Endodermal cell (in vitro differentiated cells): ENCODE data around the gene TM9SF2. TPM values are rescaled to one million over a fixed set of nuclear protein-coding genes. Genes with fewer than 3 reads are reported as not detected.
"Not testable (repeated sequence)": the region's sequence is repeated elsewhere in the genome, so short reads cannot be mapped to it uniquely, and the experiment has no call there.

Experiments used
- DNase-seq: peaks from one replicate; pipeline ENCODE4 v3.0.0-alpha.2; 2017
- H3K27ac ChIP-seq: 2 replicates; pipeline ENCODE4 v1.5.1; 2013; ENCODE audit warnings: mild to moderate bottlenecking, low read depth, low read length, moderate library complexity
- H3K27me3 ChIP-seq: 2 replicates; pipeline ENCODE4 v1.6.1; 2013; ENCODE audit warnings: mild to moderate bottlenecking, low read length, moderate library complexity; ENCODE audit not compliant: insufficient read depth, control insufficient read depth, poor library complexity, severe bottlenecking
- H3K36me3 ChIP-seq: 2 replicates; pipeline ENCODE4 v1.7.0; 2013; ENCODE audit warnings: mild to moderate bottlenecking, low read length, moderate library complexity; ENCODE audit not compliant: control insufficient read depth, insufficient read depth
- H3K4me1 ChIP-seq: one replicate; pipeline ENCODE4 v1.7.0; 2013; ENCODE audit warnings: low read length; ENCODE audit not compliant: control insufficient read depth, insufficient read depth
- H3K4me3 ChIP-seq: 2 replicates; pipeline ENCODE4 v1.5.1; 2013; ENCODE audit warnings: mild to moderate bottlenecking, low read length, moderate library complexity
- H3K9ac ChIP-seq: 2 replicates; pipeline ENCODE4 v1.6.1; 2013; ENCODE audit warnings: mild to moderate bottlenecking, low read length, moderate library complexity; ENCODE audit not compliant: poor library complexity, severe bottlenecking; ENCODE audit errors: extremely low read depth
- H3K9me3 ChIP-seq: 2 replicates; pipeline ENCODE4 v1.6.1; 2013; ENCODE audit warnings: mild to moderate bottlenecking, low read length, moderate library complexity; ENCODE audit not compliant: control insufficient read depth
- H3K27ac Mint-ChIP-seq: 2 replicates; pipeline ENCODE4 v1.8.0; 2020; ENCODE audit warnings: mixed read lengths
- H3K27me3 Mint-ChIP-seq: 2 replicates; pipeline ENCODE4 v1.8.0; 2021; ENCODE audit warnings: mild to moderate bottlenecking, mixed read lengths; ENCODE audit not compliant: insufficient read depth
- H3K36me3 Mint-ChIP-seq: 2 replicates; pipeline ENCODE4 v1.8.0; 2020; ENCODE audit warnings: low read depth, mixed read lengths
- H3K4me1 Mint-ChIP-seq: 2 replicates; pipeline ENCODE4 v1.8.0; 2020; ENCODE audit warnings: mixed read lengths
- H3K4me3 Mint-ChIP-seq: 2 replicates; pipeline ENCODE4 v1.8.0; 2020; ENCODE audit warnings: mild to moderate bottlenecking, moderate library complexity, mixed read lengths
- H3K9me3 Mint-ChIP-seq: 2 replicates; pipeline ENCODE4 v1.8.0; 2020; ENCODE audit warnings: mild to moderate bottlenecking, mixed read lengths
- WGBS, 2 experiments: methylation state at CpG; one replicate each; pipeline versions ENCODE4 v1.1.5 to v1.1.7; 2013; ENCODE audit warnings: missing lambda C conversion rate in 2 of 2, mixed read lengths in 1 of 2; ENCODE audit not compliant: insufficient coverage in 1 of 2, insufficient read length in 1 of 2; 5-methylcytosine and 5-hydroxymethylcytosine counted together
- total RNA-seq, 2 donors: library from RNA; stranded (reverse); fragmentation: NEBNext Ultra II Directional in 1 of 2; extraction: Animal tissue kit (Norgen Biotek cat#: 25700) in 1 of 2; gene quantifications; 2 replicates in 1 of 2; 3 replicates in 1 of 2; pipeline ENCODE4 v1.2.1, GENCODE V29; 2021
- TF ChIP-seq, protein P1 (sequence below): fragments of 200-600 bp; sonication (generic); conservative IDR thresholded peaks from 2 replicates; pipeline ENCODE4 v1.5.0; 2021; ENCODE audit warnings: antibody characterized with exemption, mild to moderate bottlenecking

The TM9SF2 gene
- total RNA-seq, 2 donors from 2014 or later, result 88.4 to 99.3 TPM

DNA sequence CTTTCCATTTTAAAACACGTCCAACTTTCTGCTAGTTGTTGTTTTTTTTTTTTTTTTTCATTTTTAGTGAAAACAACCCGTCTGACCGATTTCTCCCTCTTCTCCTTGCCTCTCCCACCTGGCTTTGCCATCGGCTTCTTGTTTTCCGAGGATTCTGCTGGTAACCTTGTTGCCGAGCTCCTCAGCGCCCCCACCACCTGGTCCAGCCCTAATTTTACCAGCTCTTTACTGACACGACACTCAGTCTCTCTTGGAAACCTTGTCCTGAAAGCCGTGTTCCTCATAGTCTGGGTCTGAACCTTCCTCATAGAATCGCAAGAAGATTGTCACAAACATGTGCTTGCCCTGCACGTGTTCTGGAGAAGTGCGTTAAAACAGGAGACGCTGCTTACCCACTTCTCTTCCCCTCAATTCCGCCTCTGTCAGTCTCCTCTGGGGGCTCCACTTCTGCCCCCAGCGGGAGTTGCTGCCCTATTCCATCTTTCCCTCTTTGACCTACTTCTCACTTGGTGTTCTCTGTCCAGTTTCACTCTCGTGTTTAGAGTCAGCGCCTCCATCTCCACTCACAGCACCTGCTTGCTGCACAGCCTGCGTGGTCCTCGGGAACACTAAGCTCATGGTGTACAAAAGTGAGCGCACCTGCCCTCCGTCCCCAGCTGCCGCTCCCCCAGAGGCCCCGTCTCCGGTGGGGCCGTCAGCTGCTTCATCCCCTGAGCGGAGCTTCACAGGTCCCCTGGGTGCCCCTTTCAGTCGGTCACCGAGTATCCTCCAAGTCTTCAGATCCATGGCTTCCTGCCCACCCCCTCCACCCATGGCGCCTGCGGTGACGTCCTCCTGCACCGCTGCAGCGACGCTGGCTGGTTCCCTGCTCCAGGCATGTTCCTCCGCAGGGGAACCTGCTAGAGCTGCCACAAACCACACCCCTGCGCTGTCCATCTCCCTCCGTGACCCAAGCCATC, 65.1 kb downstream of the TM9SF2 start:
- no peak for DNase-seq
- Mint-ChIP-seq H3K4me1 (no peaks in the 10 kb centered on the region), H3K4me3 (no peak overlapping the region), H3K27ac (no peak overlapping the region), H3K36me3 (peaks cover 47% of the 10 kb centered on the region), H3K9me3 (peaks cover 33% of the 10 kb centered on the region), H3K27me3 (no peaks in the 10 kb centered on the region)
- no peaks in the 10 kb centered on the region for H3K4me1 ChIP-seq
- H3K4me3 ChIP-seq, result no peak overlapping the region
- peaks cover 32% of the 10 kb centered on the region for H3K36me3 ChIP-seq
- TF ChIP-seq, protein P1, sequence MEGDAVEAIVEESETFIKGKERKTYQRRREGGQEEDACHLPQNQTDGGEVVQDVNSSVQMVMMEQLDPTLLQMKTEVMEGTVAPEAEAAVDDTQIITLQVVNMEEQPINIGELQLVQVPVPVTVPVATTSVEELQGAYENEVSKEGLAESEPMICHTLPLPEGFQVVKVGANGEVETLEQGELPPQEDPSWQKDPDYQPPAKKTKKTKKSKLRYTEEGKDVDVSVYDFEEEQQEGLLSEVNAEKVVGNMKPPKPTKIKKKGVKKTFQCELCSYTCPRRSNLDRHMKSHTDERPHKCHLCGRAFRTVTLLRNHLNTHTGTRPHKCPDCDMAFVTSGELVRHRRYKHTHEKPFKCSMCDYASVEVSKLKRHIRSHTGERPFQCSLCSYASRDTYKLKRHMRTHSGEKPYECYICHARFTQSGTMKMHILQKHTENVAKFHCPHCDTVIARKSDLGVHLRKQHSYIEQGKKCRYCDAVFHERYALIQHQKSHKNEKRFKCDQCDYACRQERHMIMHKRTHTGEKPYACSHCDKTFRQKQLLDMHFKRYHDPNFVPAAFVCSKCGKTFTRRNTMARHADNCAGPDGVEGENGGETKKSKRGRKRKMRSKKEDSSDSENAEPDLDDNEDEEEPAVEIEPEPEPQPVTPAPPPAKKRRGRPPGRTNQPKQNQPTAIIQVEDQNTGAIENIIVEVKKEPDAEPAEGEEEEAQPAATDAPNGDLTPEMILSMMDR, result no peak
- WGBS, 2 experiments, result 93 to 94% methylated on average over 23 to 37 of the region's 37 CpGs
- H3K9ac ChIP-seq, result no peak overlapping the region
- H3K27ac ChIP-seq, result no peak overlapping the region
- H3K9me3 ChIP-seq, result peaks cover 26% of the 10 kb centered on the region
- H3K27me3 ChIP-seq, result no peaks in the 10 kb centered on the region

DNA sequence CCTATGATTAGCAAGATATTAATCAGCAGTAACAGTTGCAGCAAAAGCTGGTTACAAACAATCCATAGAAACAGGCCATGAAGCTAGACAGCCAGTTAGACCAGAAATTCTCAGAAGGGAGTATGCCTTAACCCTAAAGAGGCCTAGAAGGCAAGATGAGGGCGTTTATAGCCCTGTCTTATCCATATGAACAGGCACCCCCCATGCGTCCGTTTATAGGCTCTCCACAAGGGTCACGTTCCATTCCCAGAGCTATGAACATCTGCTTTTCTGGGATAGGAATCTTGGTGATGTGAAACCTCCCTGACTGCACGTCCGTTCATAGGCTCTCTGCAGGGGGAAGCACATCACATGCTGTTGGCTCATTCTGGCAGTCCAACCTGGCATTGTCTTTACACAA, 67.6 kb downstream of the TM9SF2 start:
- H3K9ac ChIP-seq, H3K27ac Mint-ChIP-seq, H3K27me3 ChIP-seq, H3K27ac ChIP-seq, H3K4me3 Mint-ChIP-seq, H3K4me1 Mint-ChIP-seq, H3K36me3 ChIP-seq, H3K4me1 ChIP-seq, H3K27me3 Mint-ChIP-seq, H3K4me3 ChIP-seq, DNase-seq: not testable (repeated sequence)
- Mint-ChIP-seq H3K36me3 (peaks cover 35% of the 10 kb centered on the region), H3K9me3 (peaks cover 33% of the 10 kb centered on the region)
- 93% methylated on average over 4 of the region's 6 CpGs; no CpG with 5 or more reads in 1 of the 2 experiments for whole genome bisulfite sequencing, 2 experiments
- peaks cover 26% of the 10 kb centered on the region for H3K9me3 ChIP-seq

DNA sequence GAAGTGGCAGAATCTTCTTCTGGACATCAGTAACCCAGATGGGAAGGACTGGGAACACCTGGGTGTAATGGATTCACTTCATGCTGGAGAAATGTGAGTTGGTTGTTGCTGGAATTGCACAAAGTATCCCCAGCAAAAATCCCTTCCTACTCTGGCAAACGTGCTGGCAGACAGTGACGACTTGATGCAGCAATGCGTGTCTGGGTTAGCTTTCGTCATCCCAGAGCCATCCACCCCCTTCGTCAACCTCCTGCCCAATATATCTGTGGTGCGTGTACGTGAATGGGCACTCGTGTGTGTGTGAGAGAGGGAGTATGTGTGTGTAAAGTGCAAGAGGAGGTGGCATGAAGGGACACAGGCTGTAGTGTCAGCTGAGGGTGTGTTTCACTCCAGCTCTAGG, 70.9 kb downstream of the TM9SF2 start:
- H3K4me3 Mint-ChIP-seq, result no peak overlapping the region
- H3K9me3 Mint-ChIP-seq, result peaks cover 27% of the 10 kb centered on the region
- H3K27ac ChIP-seq, result no peak overlapping the region
- no peak overlapping the region for H3K27ac Mint-ChIP-seq
- H3K4me1 Mint-ChIP-seq, result no peaks in the 10 kb centered on the region
- WGBS, 2 experiments, result 82% methylated on average over 8 of the region's 8 CpGs; no CpG with 5 or more reads in 1 of the 2 experiments
- no peaks in the 10 kb centered on the region for H3K27me3 ChIP-seq
- DNase-seq, result no peak
- H3K9ac ChIP-seq, result no peak overlapping the region
- H3K36me3 ChIP-seq, result no peaks in the 10 kb centered on the region
- TF ChIP-seq, protein P1, result no peak
- no peaks in the 10 kb centered on the region for H3K27me3 Mint-ChIP-seq
- H3K9me3 ChIP-seq, result peaks cover 26% of the 10 kb centered on the region
- peaks cover 11% of the 10 kb centered on the region for H3K36me3 Mint-ChIP-seq
- H3K4me3 ChIP-seq, result no peak overlapping the region
- no peaks in the 10 kb centered on the region for H3K4me1 ChIP-seq
